UCSD-AML1 (cell line): ENCODE data around the gene AXL.

Experiments
- DNase-seq: peaks from one replicate; lab custom pipeline; 2025; ENCODE audit not compliant: unreplicated experiment; lab: John Stamatoyannopoulos, UW

AXL gene

GRCh38 chr19:41233748-41234240 is 14.8 kb downstream of the AXL start:
- DNase-seq = no peak

GRCh38 chr19:41234512-41235168 is 15.6 kb downstream of the AXL start:
- no peak for DNase-seq

DNA sequence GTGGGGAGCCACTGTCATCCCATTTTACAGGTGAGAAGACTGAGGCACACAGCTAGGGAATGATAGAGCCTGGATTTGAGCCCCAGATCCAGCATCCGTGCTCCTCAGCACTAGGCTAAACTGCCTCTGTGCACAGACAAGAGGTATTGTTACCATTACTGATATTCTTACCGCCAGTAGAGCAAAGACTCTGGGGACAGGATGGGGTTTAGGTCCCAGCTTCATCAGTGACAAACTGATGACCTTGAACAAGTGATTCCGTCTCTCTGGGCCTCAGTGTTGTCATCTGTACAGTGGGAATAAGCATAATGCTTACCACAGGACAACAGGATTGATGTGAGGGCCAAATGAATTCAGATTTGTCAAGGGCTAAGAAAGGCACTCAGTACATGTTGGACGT is 16.5 kb downstream of the AXL start:
- DNase-seq = no peak

- DNase-seq = no peak
These were observed 19.2 kb downstream of the AXL start for GRCh38 chr19:41238244-41238643.

- DNase-seq = no peak
These were observed 20.3 kb downstream of the AXL start for GRCh38 chr19:41239363-41239762.

DNA sequence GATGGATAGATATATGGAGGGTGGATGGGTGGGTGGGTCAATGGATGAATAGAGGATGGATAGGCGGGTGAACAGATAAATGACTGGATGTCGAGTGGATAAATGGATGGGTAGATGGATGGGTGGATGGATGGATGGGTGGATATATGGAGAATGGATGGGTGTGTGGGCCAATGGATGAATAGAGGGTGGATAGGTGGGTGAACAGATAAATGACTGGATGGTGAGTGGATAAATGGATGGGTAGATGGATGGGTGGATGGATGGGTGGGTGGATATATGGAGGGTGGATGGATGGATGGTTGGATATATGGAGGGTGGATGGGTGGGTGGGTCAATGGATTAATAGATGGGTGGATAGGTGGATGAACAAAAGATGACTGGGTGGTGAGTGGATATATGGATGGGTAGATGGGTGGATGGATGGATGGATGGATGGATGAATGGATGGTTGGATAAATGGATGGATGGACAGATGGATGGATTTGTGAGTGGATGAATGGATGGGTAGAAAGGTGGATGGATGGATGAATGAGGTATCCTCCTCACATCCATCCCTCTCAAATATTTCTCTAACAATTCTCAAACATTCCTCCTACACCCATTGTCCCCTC is 21.0 kb downstream of the AXL start:
- no peak for DNase-seq

- no peak for DNase-seq
These were observed 22.8 kb downstream of the AXL start for GRCh38 chr19:41241859-41242258.

GRCh38 chr19:41244117-41244516 is 25.1 kb downstream of the AXL start:
- DNase-seq = no peak

- DNase-seq = no peak
These were observed 26.8 kb downstream of the AXL start for GRCh38 chr19:41245843-41246242.

GRCh38 chr19:41248895-41249294 is 29.9 kb downstream of the AXL start:
- no peak for DNase-seq

GRCh38 chr19:41249707-41250423 is 30.8 kb downstream of the AXL start:
- no peak for DNase-seq

- DNase-seq = no peak
These were observed 34.6 kb downstream of the AXL start for GRCh38 chr19:41253660-41254059.

DNA sequence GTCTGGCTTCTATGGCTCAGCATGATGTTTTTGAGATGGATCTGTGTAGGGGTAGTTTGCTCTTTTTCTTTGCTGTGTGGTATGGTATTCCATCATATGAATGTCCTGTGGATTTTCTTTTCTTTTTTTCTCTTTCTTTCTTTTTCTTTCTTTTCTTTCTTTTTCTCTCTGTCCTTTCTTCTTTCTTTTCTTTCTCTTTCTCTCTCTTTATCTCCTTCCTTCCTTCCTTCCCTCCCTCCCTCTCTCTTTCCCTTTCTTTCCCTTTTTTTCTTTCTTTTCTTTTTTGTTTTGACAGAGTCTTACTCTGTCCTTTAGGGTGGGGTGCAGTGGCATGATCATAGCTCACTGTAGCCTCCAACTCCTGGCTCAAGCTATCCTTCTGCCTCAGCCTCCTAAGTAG is 36.1 kb downstream of the AXL start:
- DNase-seq = no peak

DNA sequence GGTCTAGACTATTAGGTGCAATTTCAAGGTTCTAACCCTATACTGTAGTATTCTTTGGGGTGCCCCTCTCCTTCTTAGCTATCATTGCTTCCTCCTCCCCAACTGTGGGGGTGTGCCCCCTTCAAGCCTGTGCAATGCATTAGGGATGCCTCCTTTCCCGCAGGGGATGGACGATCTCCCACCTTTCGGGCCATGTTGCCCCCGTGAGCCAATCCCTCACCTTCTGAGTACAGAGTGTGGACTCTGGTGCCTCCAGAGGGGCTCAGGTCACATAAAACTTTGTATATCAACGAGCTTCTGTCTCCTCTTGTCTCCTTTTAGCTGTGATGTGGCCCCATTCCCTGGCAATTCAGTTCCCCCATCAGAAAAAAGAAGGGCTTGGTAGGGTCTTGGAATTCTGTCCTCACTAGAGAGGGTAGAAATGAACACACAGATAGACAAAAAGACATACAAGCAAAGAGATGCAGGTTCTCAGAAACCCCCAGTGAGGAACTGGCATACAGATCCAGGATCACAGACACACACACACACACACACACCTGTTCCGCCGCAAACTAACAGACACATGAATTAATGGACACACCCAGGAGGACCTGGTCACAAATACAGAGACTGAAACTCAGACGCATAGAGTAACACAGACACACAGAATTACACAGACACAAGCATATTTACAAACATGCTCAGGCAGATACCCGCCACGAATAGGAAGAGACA is 42.6 kb downstream of the AXL start:
- no peak for DNase-seq

DNA sequence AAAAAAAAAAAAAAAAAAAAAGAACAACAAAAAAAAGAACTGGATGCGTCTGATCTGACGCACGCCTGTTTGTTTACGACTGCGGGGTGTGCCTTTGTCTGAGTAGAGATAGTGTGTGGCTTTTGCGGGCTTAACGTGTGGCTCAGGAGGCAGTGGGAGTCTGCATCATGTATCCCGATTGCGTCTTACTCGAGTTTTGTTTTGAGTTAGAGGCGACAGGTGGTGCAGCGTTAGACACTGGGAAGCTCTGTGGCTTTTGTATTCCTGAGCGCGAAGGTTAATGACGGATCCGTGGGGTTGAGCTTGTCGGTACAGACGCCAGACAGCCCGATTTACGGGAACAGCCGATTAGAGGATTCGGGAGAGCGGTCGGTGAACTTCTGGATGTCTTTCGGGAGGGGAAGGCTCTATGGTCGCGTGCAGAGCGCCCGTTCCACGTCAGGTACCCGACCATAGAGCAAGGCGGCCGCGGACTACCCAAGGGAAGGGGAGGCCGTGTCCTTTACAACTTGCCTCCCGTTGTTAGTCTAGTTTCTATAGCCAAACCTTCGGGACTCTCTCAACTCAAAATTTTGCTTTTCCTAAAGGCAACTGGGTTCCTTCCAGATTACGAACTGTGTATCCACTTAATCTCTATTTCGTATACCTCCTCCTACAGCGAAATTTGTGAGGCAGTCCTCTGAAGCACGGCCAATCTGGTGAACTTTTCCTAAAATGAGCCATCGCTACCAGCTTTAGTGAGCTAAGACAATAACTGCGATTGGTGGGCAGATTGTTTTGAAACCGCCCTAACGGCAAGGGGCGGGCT is 44.2 kb downstream of the AXL start:
- DNase-seq = peak; percentile 72

DNA sequence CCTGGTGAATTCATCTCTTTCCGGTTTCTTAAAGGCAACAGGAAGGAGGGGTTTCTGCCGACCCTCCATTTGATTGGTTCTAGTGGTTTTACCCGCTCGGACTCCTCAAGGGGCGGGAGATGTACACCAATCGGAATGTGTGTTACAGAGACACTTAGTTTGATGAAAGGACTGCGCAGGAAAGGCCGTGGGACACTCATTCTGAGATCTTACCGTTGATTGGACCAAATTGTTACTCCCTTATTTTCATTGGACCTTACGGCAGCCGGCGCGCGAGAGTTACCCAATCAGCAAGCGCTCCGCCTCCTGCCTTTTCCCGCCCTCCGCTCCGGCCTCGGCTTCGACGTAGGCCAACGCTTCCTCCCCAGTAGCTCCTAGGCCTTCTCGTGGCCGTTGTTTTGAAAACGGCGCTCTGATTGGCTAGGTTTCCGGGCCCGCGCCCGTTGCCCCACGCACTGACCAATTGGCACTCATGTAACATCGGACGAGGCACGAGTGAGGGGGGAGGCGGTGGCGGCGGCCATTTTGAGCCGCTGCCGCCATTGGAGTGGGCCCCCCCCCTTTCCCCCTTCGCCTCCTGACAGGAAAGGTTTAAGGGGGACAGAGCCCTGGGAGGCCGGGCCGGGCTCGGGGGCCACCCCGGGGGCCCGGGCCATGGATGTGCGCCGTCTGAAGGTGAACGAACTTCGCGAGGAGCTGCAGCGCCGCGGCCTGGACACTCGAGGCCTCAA is 45.0 kb downstream of the AXL start, which contains the start of gene HNRNPUL1:
Gene HNRNPUL1, plus strand, starts transcription at position 523 of the 731 bp plus-strand sequence. Its CDS starts 132 bp downstream, at position 655.
- peak; percentile 99 for DNase-seq

DNA sequence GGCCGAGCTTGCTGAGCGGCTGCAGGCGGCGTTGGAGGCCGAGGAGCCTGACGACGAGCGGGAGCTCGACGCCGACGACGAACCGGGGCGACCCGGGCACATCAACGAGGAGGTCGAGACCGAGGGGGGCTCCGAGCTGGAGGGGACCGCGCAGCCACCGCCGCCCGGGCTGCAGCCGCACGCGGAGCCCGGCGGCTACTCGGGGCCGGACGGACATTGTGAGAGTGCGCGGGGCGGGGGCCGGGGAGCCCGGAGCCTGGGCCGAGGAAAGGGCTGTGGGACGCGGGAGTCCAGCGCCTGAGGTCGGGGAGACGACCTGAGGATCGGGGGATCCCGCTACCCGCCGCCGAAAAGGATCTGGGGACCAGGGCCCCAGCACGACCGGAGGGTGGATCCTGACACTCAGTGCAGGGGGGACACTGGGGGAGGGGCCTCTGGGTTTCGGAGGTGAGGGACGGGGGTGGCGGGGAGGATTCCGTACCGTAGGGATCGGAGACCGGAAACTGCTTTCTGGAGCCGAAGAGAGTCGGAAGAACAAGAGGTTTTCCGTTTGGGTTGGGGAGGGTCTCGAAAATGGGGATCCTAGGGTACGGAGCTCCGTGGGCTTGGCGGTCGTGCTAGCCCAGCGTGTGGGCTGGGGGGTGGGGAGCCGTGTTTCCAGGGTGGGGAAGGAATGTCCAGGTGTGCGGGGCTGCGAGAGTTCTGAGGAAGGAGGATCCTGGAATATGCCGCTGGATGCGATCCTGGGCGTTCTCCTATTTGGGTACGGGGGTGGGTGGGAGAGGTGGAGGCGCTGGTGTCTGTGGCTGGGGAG is 45.8 kb downstream of the AXL start:
- DNase-seq = peak; percentile 59

- DNase-seq = peak; percentile 50
These were observed 46.6 kb downstream of the AXL start for GRCh38 chr19:41265395-41266153.
